ENCODE measurements around the gene APCDD1L.

APCDD1L gene

GRCh38 chr20:58515233-58516212, at the start of gene APCDD1L:
APCDD1L (minus strand) TSS chr20:58515399; CDS start chr20:58514707, 692 bp downstream.
- no peak for DNase-seq

GRCh38 chr20:58559368-58559729, 44.1 kb upstream of the APCDD1L start:
- DNase-seq, result no peak

GRCh38 chr20:58558486-58559367, 43.5 kb upstream of the APCDD1L start:
- DNase-seq, result no peak

- no peak for DNase-seq
Measured at GRCh38 chr20:58557733-58558342, 42.6 kb upstream of the APCDD1L start.

- DNase-seq, result no peak
Measured at GRCh38 chr20:58556961-58557360, 41.8 kb upstream of the APCDD1L start.

GRCh38 chr20:58555078-58555765, 40.0 kb upstream of the APCDD1L start:
- DNase-seq, result no peak

- DNase-seq, result no peak
Measured at GRCh38 chr20:58554541-58554940, 39.3 kb upstream of the APCDD1L start.

GRCh38 chr20:58553841-58554240, 38.6 kb upstream of the APCDD1L start:
- DNase-seq, result no peak

- no peak for DNase-seq
Measured at GRCh38 chr20:58553166-58553696, 38.0 kb upstream of the APCDD1L start.

- DNase-seq, result no peak
Measured at GRCh38 chr20:58552366-58552934, 37.3 kb upstream of the APCDD1L start.

GRCh38 chr20:58551631-58552030, 36.4 kb upstream of the APCDD1L start:
- no peak for DNase-seq

GRCh38 chr20:58550275-58551059, 35.3 kb upstream of the APCDD1L start:
- DNase-seq, result no peak

- no peak for DNase-seq
Measured at GRCh38 chr20:58549231-58550209, 34.3 kb upstream of the APCDD1L start.

- no peak for DNase-seq
Measured at GRCh38 chr20:58547623-58548475, 32.6 kb upstream of the APCDD1L start.

- no peak for DNase-seq
Measured at GRCh38 chr20:58546756-58547622, 31.8 kb upstream of the APCDD1L start.

- no peak for DNase-seq
Measured at GRCh38 chr20:58546416-58546711, 31.2 kb upstream of the APCDD1L start.

- DNase-seq, result no peak
Measured at GRCh38 chr20:58545565-58546415, 30.6 kb upstream of the APCDD1L start.

All from stimulated activated CD4-positive, alpha-beta T cell treated with anti-CD3 and anti-CD28 coated beads, Interleukin-2, amount 100 ng/mL, for 48 hours (primary cell).